ENCODE measurements around the gene PAK5. TPM values are rescaled to one million over a fixed set of nuclear protein-coding genes. Genes with fewer than 3 reads are reported as not detected.

The PAK5 gene
- total and polyA plus RNA-seq, 4 donors, result 0.08 to 0.63 (median 0.26) TPM

DNA sequence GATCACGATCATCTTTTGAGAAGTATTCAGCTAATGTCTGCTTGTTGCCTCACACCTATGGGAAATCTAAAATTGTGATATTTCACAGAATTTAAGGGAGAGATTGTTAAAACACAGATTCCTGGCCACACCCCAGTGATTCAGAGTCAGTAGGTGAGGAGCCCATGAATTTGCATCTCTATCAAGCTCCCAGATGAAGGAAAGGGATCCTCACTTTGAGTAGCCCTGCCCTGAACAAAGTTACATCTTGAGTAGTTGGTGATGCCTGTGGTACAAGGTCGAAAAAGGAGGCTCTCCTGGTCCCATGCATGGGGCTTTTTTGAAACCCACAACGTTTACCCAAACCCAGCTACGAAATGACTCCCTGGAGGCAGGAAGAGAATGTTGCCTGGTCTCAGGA lies 79.5 kb downstream of the PAK5 start:
- Histone ChIP-seq H3K27ac (ENCODE audit: low read depth in 1 of 2, low read length in 2 of 2) (no peak overlapping the region), H3K4me3 (ENCODE audit: low read length in 2 of 2) (no peak overlapping the region), H3K27me3 (ENCODE audit: control insufficient read depth in 1 of 2, insufficient read depth in 2 of 2, low read length in 1 of 2) (no peaks in the 10 kb centered on the region), H3K9me3 (ENCODE audit: control insufficient read depth, low read length) (no peaks in the 10 kb centered on the region), H3K4me1 (ENCODE audit: control insufficient read depth in 1 of 2, insufficient read depth in 2 of 2, low read length in 2 of 2) (no peaks in the 10 kb centered on the region), H3K36me3 (ENCODE audit: control insufficient read depth in 1 of 2, insufficient read depth in 2 of 2, low read length in 1 of 2) (no peaks in the 10 kb centered on the region)
- ATAC-seq (ENCODE audit: low FRiP score), result no peak
- no peak for DNase-seq
- WGBS, 2 donors, result 40 to 44% methylated on average over 4 of the region's 4 CpGs
- intact Hi-C loops (cut with DNase I), result no loop called here

DNA sequence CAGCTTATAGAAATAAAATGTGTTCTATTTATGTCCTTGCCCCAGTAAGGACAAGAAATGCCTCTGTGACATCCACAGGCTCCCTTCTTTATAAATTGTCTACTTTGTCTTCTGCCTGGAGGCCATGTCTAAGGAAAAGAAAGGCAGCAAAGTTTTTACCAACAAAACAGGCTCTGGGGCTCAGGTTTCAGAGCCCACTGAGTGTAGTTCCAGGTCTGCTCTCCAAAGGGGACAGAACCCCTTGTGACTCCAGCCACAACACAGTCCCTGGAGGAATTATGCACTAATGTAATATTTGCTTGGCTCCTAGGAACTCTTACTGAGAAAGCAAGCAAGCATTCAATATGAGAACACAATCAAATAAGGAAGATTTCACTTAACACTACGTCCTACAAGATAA lies 80.1 kb downstream of the PAK5 start:
- Histone ChIP-seq H3K4me1 (ENCODE audit: control insufficient read depth in 1 of 2, insufficient read depth in 2 of 2, low read length in 2 of 2) (no peaks in the 10 kb centered on the region), H3K27ac (ENCODE audit: low read depth in 1 of 2, low read length in 2 of 2) (no peak overlapping the region), H3K27me3 (ENCODE audit: control insufficient read depth in 1 of 2, insufficient read depth in 2 of 2, low read length in 1 of 2) (no peaks in the 10 kb centered on the region), H3K36me3 (ENCODE audit: control insufficient read depth in 1 of 2, insufficient read depth in 2 of 2, low read length in 1 of 2) (no peaks in the 10 kb centered on the region), H3K9me3 (ENCODE audit: control insufficient read depth, low read length) (no peaks in the 10 kb centered on the region), H3K4me3 (ENCODE audit: low read length in 2 of 2) (no peak overlapping the region)
- DNase-seq (no peak), ATAC-seq (ENCODE audit: low FRiP score) (no peak)
- 36 to 40% methylated on average over 1 of the region's 1 CpG for WGBS, 2 donors
- intact Hi-C loops (cut with DNase I), result no loop called here

GRCh38 chr20:9756660-9757059 lies 82.2 kb downstream of the PAK5 start:
- DNase-seq (no peak), ATAC-seq (ENCODE audit: low FRiP score) (no peak)
- WGBS, 2 donors, result 50 to 54% methylated on average over 3 of the region's 3 CpGs
- no peaks in the 10 kb centered on the region for H3K4me1 ChIP-seq (ENCODE audit: control insufficient read depth in 1 of 2, insufficient read depth in 2 of 2, low read length in 2 of 2)
- intact Hi-C loops (cut with DNase I), result no loop called here
- H3K36me3 ChIP-seq (ENCODE audit: control insufficient read depth in 1 of 2, insufficient read depth in 2 of 2, low read length in 1 of 2), result no peaks in the 10 kb centered on the region
- no peak overlapping the region for H3K27ac ChIP-seq (ENCODE audit: low read depth in 1 of 2, low read length in 2 of 2)
- H3K9me3 ChIP-seq (ENCODE audit: control insufficient read depth, low read length), result peaks cover 1% of the 10 kb centered on the region
- H3K4me3 ChIP-seq (ENCODE audit: low read length in 2 of 2), result no peak overlapping the region
- H3K27me3 ChIP-seq (ENCODE audit: control insufficient read depth in 1 of 2, insufficient read depth in 2 of 2, low read length in 1 of 2), result no peaks in the 10 kb centered on the region

GRCh38 chr20:9755301-9755700 lies 83.6 kb downstream of the PAK5 start:
- WGBS, 2 donors, result 46 to 54% methylated on average over 1 of the region's 1 CpG

DNA sequence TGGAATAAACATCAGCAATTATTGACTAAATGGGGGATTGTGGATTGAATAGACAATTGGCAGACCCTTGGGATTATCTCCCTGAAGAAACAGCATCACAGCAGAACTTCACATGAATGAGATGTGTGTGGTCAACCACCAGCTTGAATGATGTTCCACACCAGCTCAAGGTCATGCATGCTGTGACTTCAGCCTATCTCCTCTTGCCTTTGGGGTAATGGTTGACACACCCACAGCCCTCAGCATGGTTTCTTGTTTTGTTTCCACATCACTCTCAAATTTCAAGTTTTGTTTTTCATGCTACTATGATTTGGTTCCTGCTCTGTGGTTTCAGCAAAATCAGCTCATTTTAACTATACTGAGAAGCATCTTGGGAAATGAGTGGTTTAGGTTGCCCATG lies 94.3 kb downstream of the PAK5 start:
- intact Hi-C loops (cut with DNase I), result no loop called here
- no peak for ATAC-seq (ENCODE audit: low FRiP score)

More at GRCh38 chr20:9755301-9755700, 83.6 kb downstream of the PAK5 start:
- Histone ChIP-seq H3K27ac (ENCODE audit: low read depth in 1 of 2, low read length in 2 of 2) (no peak overlapping the region), H3K4me1 (ENCODE audit: control insufficient read depth in 1 of 2, insufficient read depth in 2 of 2, low read length in 2 of 2) (no peaks in the 10 kb centered on the region), H3K9me3 (ENCODE audit: control insufficient read depth, low read length) (peaks cover 1% of the 10 kb centered on the region), H3K4me3 (ENCODE audit: low read length in 2 of 2) (no peak overlapping the region), H3K27me3 (ENCODE audit: control insufficient read depth in 1 of 2, insufficient read depth in 2 of 2, low read length in 1 of 2) (no peaks in the 10 kb centered on the region), H3K36me3 (ENCODE audit: control insufficient read depth in 1 of 2, insufficient read depth in 2 of 2, low read length in 1 of 2) (no peaks in the 10 kb centered on the region)
- DNase-seq (no peak), ATAC-seq (ENCODE audit: low FRiP score) (no peak)
- intact Hi-C loops (cut with DNase I), result no loop called here

DNA sequence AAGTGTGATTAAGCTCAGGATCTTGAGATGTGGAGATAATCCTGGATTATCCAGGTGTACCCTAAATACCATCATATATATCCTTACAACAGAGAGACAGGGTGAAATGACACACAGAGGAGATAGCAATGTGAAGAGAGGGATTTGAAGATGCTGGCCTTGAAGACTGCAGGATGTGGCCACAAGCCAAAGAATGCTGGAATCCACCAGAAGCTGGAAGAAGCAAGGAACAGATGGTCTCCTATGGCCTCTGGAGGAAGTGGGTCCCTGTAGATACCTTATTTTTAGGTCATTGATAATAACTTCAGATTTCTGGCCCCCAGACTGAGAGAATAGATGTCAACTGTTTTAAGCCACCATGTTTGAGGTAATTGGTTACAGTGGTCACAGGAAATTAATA lies 95.0 kb downstream of the PAK5 start:
- DNase-seq (no peak), ATAC-seq (ENCODE audit: low FRiP score) (no peak)
- Histone ChIP-seq H3K9me3 (ENCODE audit: control insufficient read depth, low read length) (peaks cover 2% of the 10 kb centered on the region), H3K27ac (ENCODE audit: low read depth in 1 of 2, low read length in 2 of 2) (no peak overlapping the region), H3K36me3 (ENCODE audit: control insufficient read depth in 1 of 2, insufficient read depth in 2 of 2, low read length in 1 of 2) (no peaks in the 10 kb centered on the region), H3K27me3 (ENCODE audit: control insufficient read depth in 1 of 2, insufficient read depth in 2 of 2, low read length in 1 of 2) (no peaks in the 10 kb centered on the region), H3K4me3 (ENCODE audit: low read length in 2 of 2) (no peak overlapping the region), H3K4me1 (ENCODE audit: control insufficient read depth in 1 of 2, insufficient read depth in 2 of 2, low read length in 2 of 2) (no peaks in the 10 kb centered on the region)
- intact Hi-C loops (cut with DNase I), result no loop called here

More for the DNA sequence above, 94.3 kb downstream of the PAK5 start:
- no peak for DNase-seq
- H3K4me1 ChIP-seq (ENCODE audit: control insufficient read depth in 1 of 2, insufficient read depth in 2 of 2, low read length in 2 of 2), result no peaks in the 10 kb centered on the region
- H3K9me3 ChIP-seq (ENCODE audit: control insufficient read depth, low read length), result peaks cover 2% of the 10 kb centered on the region
- no peak overlapping the region for H3K27ac ChIP-seq (ENCODE audit: low read depth in 1 of 2, low read length in 2 of 2)
- H3K4me3 ChIP-seq (ENCODE audit: low read length in 2 of 2), result no peak overlapping the region
- no peaks in the 10 kb centered on the region for H3K36me3 ChIP-seq (ENCODE audit: control insufficient read depth in 1 of 2, insufficient read depth in 2 of 2, low read length in 1 of 2)
- no peaks in the 10 kb centered on the region for H3K27me3 ChIP-seq (ENCODE audit: control insufficient read depth in 1 of 2, insufficient read depth in 2 of 2, low read length in 1 of 2)

- no peak for DNase-seq
- no peak overlapping the region for H3K4me3 ChIP-seq (ENCODE audit: low read length in 2 of 2)
- intact Hi-C loops (cut with DNase I), result no loop called here
- H3K27ac ChIP-seq (ENCODE audit: low read depth in 1 of 2, low read length in 2 of 2), result no peak overlapping the region
- WGBS, 2 donors, result 87 to 90% methylated on average over 5 of the region's 5 CpGs
- no peaks in the 10 kb centered on the region for H3K27me3 ChIP-seq (ENCODE audit: control insufficient read depth in 1 of 2, insufficient read depth in 2 of 2, low read length in 1 of 2)
- H3K36me3 ChIP-seq (ENCODE audit: control insufficient read depth in 1 of 2, insufficient read depth in 2 of 2, low read length in 1 of 2), result no peaks in the 10 kb centered on the region
- H3K9me3 ChIP-seq (ENCODE audit: control insufficient read depth, low read length), result peaks cover 2% of the 10 kb centered on the region
- H3K4me1 ChIP-seq (ENCODE audit: control insufficient read depth in 1 of 2, insufficient read depth in 2 of 2, low read length in 2 of 2), result no peaks in the 10 kb centered on the region
- no peak for ATAC-seq (ENCODE audit: low FRiP score)
Observed at GRCh38 chr20:9742821-9743220, 96.1 kb downstream of the PAK5 start.

- Histone ChIP-seq H3K4me3 (ENCODE audit: low read length in 2 of 2) (no peak overlapping the region), H3K27ac (ENCODE audit: low read depth in 1 of 2, low read length in 2 of 2) (no peak overlapping the region), H3K27me3 (ENCODE audit: control insufficient read depth in 1 of 2, insufficient read depth in 2 of 2, low read length in 1 of 2) (no peaks in the 10 kb centered on the region), H3K4me1 (ENCODE audit: control insufficient read depth in 1 of 2, insufficient read depth in 2 of 2, low read length in 2 of 2) (no peaks in the 10 kb centered on the region), H3K36me3 (ENCODE audit: control insufficient read depth in 1 of 2, insufficient read depth in 2 of 2, low read length in 1 of 2) (no peaks in the 10 kb centered on the region), H3K9me3 (ENCODE audit: control insufficient read depth, low read length) (peaks cover 2% of the 10 kb centered on the region)
- ATAC-seq (ENCODE audit: low FRiP score) (no peak), DNase-seq (no peak)
- 73 to 84% methylated on average over 3 of the region's 3 CpGs for WGBS, 2 donors
- intact Hi-C loops (cut with DNase I), result no loop called here
Observed at GRCh38 chr20:9741996-9742395, 96.9 kb downstream of the PAK5 start.

- H3K36me3 ChIP-seq (ENCODE audit: control insufficient read depth in 1 of 2, insufficient read depth in 2 of 2, low read length in 1 of 2), result no peaks in the 10 kb centered on the region
- no peak for ATAC-seq (ENCODE audit: low FRiP score)
- peaks cover 2% of the 10 kb centered on the region for H3K9me3 ChIP-seq (ENCODE audit: control insufficient read depth, low read length)
- no peaks in the 10 kb centered on the region for H3K27me3 ChIP-seq (ENCODE audit: control insufficient read depth in 1 of 2, insufficient read depth in 2 of 2, low read length in 1 of 2)
- intact Hi-C loops (cut with DNase I), result no loop called here
- H3K4me3 ChIP-seq (ENCODE audit: low read length in 2 of 2), result no peak overlapping the region
- DNase-seq, result no peak
- WGBS, 2 donors, result 81 to 86% methylated on average over 5 of the region's 5 CpGs
- no peaks in the 10 kb centered on the region for H3K4me1 ChIP-seq (ENCODE audit: control insufficient read depth in 1 of 2, insufficient read depth in 2 of 2, low read length in 2 of 2)
- no peak overlapping the region for H3K27ac ChIP-seq (ENCODE audit: low read depth in 1 of 2, low read length in 2 of 2)
Observed at GRCh38 chr20:9740486-9740885, 98.4 kb downstream of the PAK5 start.
